MM.1S (cell line): ENCODE measurements around the gene ZNF473.
"Not testable (repeated sequence)": the region's sequence is repeated elsewhere in the genome, so short reads cannot be mapped to it uniquely, and the experiment has no call there.

Experiments
- DNase-seq: peaks from one replicate; pipeline ENCODE4 v3.0.0-alpha.2; 2015
- H2AFZ ChIP-seq: fragments of 300-600 bp; sonication (generic); 2 replicates; pipeline ENCODE4 v1.6.0; 2016; ENCODE audit warnings: antibody characterized with exemption, low read length
- H3F3A ChIP-seq: fragments of 300-600 bp; sonication (generic); 2 replicates; pipeline ENCODE4 v1.6.1; 2016; ENCODE audit warnings: mild to moderate bottlenecking, antibody characterized with exemption, low read length, moderate library complexity, mixed read lengths; ENCODE audit not compliant: insufficient read depth
- H3K27ac ChIP-seq: fragments of 300-600 bp; sonication (generic); 2 replicates; pipeline ENCODE4 v1.5.1; 2016; ENCODE audit warnings: mild to moderate bottlenecking, low read length
- H3K27me3 ChIP-seq: fragments of 300-600 bp; sonication (generic); replicated peaks from 2 replicates; pipeline ENCODE4 v1.6.0; 2016; ENCODE audit warnings: low read length; ENCODE audit not compliant: insufficient read depth
- H3K36me3 ChIP-seq: fragments of 300-600 bp; sonication (generic); replicated peaks from 2 replicates; pipeline ENCODE4 v1.6.1; 2016; ENCODE audit warnings: mild to moderate bottlenecking, low read length, mixed read lengths; ENCODE audit not compliant: insufficient read depth
- H3K4me1 ChIP-seq: fragments of 300-600 bp; sonication (generic); 2 replicates; pipeline ENCODE4 v1.6.1; 2016; ENCODE audit warnings: low read length, mixed read lengths
- H3K4me2 ChIP-seq: fragments of 300-600 bp; sonication (generic); 2 replicates; pipeline ENCODE4 v1.6.0; 2016; ENCODE audit warnings: low read depth, low read length
- H3K4me3 ChIP-seq: fragments of 300-600 bp; sonication (generic); 2 replicates; pipeline ENCODE4 v1.5.1; 2016; ENCODE audit warnings: low read length, mixed read lengths
- H3K79me2 ChIP-seq: fragments of 300-600 bp; sonication (generic); 2 replicates; pipeline ENCODE4 v1.6.1; 2016; ENCODE audit warnings: mixed run types, low read length, mixed read lengths
- H3K9ac ChIP-seq: fragments of 300-600 bp; sonication (generic); 2 replicates; pipeline ENCODE4 v1.6.1; 2016; ENCODE audit warnings: low read length, mixed read lengths
- H3K9me2 ChIP-seq: fragments of 300-600 bp; sonication (generic); replicated peaks from 2 replicates; pipeline ENCODE4 v1.6.1; 2016; ENCODE audit warnings: mild to moderate bottlenecking, low read length, mixed read lengths; ENCODE audit not compliant: insufficient read depth
- H3K9me3 ChIP-seq: fragments of 300-600 bp; sonication (generic); replicated peaks from 2 replicates; pipeline ENCODE4 v1.6.1; 2016; ENCODE audit warnings: mild to moderate bottlenecking, low read length, mixed read lengths; ENCODE audit not compliant: insufficient read depth
- H4K20me1 ChIP-seq: fragments of 300-600 bp; sonication (generic); 2 replicates; pipeline ENCODE4 v1.6.1; 2016; ENCODE audit warnings: mild to moderate bottlenecking, low read length, moderate library complexity, mixed read lengths; ENCODE audit not compliant: insufficient read depth
- EZH2 ChIP-seq: fragments of 300-600 bp; sonication (generic); optimal IDR thresholded peaks from 2 replicates; pipeline ENCODE3; 2017; ENCODE audit warnings: low read depth, mild to moderate bottlenecking, antibody characterized with exemption, low read length, mixed read lengths
- EZH2phosphoT487 ChIP-seq: fragments of 300-600 bp; sonication (generic); IDR thresholded peaks from 2 replicates; pipeline ENCODE4 v1.6.1; 2018; ENCODE audit warnings: antibody characterized with exemption, low read length
- TF ChIP-seq, protein P1 (sequence below): fragments of 300-600 bp; sonication (generic); IDR thresholded peaks from 2 replicates; pipeline ENCODE4 v1.5.1; 2016; ENCODE audit warnings: antibody characterized with exemption, low read length, mixed read lengths

Gene ZNF473

DNA sequence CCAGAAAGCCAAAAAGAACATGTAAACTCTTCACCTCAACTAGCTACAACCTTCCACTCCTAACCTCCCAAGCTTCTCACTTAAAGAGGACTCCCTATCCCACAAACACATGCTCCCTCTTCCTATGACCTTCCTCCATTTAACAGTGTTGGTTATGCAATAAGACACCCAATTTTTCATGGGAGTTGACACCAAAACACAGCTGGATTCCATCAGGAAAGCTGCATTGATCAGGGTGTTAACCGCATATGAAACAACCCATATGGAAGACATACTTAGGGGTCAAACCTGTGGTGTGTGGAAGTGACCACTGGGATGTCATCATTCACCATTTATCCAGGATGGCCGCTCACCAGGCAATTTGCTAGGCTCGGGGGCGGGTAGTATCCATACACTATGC, 21.9 kb downstream of the ZNF473 start:
- Histone ChIP-seq H3K27me3 (no peaks in the 10 kb centered on the region), H4K20me1 (no peaks in the 10 kb centered on the region), H3K9ac (no peak overlapping the region), H2AFZ (no peak overlapping the region), H3K4me1 (no peaks in the 10 kb centered on the region), H3K9me3 (no peaks in the 10 kb centered on the region), H3K4me2 (no peak overlapping the region), H3K27ac (no peak overlapping the region), H3K9me2 (no peaks in the 10 kb centered on the region), H3F3A (no peaks in the 10 kb centered on the region), H3K4me3 (no peak overlapping the region), H3K36me3 (peaks cover 18% of the 10 kb centered on the region), H3K79me2 (no peaks in the 10 kb centered on the region)
- no peak for DNase-seq
- TF ChIP-seq EZH2phosphoT487 (no peak), EZH2 (no peak)
- TF ChIP-seq, protein P1, sequence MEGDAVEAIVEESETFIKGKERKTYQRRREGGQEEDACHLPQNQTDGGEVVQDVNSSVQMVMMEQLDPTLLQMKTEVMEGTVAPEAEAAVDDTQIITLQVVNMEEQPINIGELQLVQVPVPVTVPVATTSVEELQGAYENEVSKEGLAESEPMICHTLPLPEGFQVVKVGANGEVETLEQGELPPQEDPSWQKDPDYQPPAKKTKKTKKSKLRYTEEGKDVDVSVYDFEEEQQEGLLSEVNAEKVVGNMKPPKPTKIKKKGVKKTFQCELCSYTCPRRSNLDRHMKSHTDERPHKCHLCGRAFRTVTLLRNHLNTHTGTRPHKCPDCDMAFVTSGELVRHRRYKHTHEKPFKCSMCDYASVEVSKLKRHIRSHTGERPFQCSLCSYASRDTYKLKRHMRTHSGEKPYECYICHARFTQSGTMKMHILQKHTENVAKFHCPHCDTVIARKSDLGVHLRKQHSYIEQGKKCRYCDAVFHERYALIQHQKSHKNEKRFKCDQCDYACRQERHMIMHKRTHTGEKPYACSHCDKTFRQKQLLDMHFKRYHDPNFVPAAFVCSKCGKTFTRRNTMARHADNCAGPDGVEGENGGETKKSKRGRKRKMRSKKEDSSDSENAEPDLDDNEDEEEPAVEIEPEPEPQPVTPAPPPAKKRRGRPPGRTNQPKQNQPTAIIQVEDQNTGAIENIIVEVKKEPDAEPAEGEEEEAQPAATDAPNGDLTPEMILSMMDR, result no peak

DNA sequence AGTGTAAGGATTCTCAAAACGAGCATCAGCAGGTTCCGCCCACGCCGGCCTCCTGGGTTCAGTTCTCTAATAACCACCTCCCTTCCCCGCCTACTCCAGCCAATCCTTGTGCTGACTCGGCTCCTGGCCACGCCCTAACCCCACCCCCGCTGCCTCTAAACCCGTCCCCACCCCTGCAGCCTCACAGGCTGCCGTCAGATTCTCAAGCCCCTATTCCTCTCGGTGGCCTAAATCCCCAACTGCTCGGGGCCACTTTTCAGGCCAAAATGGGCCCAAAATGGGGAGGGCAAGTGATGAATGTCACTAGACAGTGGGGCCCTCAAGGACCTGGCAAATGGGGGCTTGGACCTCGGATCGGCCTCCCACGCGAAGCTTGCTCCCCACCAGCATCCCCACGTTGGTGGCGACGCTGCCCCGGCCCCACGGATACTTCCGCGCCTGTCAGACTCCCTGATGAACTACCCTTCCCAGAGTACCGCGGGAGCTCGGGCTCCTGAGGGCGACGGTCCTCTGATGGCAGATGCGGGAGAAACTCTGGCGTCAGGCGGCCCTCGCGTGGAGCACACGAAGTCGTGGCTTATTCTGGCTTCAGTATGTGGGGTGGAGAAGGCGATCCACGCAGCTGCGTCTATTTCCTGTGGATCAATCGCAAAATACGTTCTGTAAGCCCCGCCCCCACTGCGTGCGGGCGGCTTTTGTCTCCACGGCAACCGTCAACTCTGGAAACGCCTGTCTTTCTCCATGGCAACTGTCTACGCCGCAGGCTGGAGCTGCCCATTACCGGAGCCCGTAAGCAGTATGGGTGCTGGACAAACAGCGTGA, 24.8 kb downstream of the ZNF473 start:
- Histone ChIP-seq H3K4me3 (no peak overlapping the region), H3F3A (no peaks in the 10 kb centered on the region), H3K4me1 (no peaks in the 10 kb centered on the region), H3K9me3 (no peaks in the 10 kb centered on the region), H2AFZ (no peak overlapping the region), H3K4me2 (no peak overlapping the region), H3K9ac (no peak overlapping the region), H3K9me2 (no peaks in the 10 kb centered on the region), H3K27me3 (peaks cover 6% of the 10 kb centered on the region; the same call in 1 of the 2 replicates), H3K79me2 (no peaks in the 10 kb centered on the region), H3K27ac (no peak overlapping the region), H3K36me3 (peaks cover 5% of the 10 kb centered on the region; the same call in 1 of the 2 replicates), H4K20me1 (no peaks in the 10 kb centered on the region)
- TF ChIP-seq EZH2phosphoT487, result no peak
- no peak for TF ChIP-seq EZH2
- TF ChIP-seq, protein P1, result no peak
- DNase-seq, result no peak

DNA sequence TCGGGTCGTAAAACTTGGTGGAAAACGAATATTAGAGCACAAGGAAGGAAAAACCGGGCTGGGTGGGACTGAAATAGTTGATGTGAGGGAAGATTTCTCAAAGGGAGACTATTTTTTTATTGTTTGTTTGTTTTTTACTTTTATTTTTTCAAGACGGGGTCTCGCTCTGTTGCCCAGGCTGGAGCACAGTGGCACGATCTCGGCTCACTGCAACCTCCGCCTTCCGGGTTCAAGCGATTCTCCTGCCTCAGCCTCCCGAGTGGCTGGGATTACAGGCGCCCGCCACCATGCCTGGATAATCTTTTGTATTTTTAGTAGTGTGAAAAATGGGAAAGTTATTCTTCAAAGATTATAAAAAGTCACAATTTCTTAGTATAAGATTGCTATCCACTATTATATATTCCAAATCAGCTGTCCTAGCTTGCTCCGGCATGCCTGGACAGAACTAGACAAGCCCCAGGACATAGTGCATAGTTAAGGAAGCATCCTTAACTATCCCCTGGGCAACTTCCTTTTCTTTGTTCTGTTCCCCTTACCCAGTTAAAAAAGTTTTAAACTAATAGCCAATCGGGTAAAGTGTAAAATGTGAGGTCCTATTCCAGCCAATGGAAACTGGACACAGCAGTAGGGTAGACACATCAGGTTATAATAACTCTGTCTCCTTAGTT, 25.6 kb downstream of the ZNF473 start:
- not testable (repeated sequence) for H3K79me2 ChIP-seq, H4K20me1 ChIP-seq, H2AFZ ChIP-seq, H3K4me2 ChIP-seq, H3F3A ChIP-seq, H3K27me3 ChIP-seq, H3K4me1 ChIP-seq, H3K9me3 ChIP-seq, H3K36me3 ChIP-seq, H3K4me3 ChIP-seq, H3K9ac ChIP-seq, H3K27ac ChIP-seq, DNase-seq, H3K9me2 ChIP-seq

DNA sequence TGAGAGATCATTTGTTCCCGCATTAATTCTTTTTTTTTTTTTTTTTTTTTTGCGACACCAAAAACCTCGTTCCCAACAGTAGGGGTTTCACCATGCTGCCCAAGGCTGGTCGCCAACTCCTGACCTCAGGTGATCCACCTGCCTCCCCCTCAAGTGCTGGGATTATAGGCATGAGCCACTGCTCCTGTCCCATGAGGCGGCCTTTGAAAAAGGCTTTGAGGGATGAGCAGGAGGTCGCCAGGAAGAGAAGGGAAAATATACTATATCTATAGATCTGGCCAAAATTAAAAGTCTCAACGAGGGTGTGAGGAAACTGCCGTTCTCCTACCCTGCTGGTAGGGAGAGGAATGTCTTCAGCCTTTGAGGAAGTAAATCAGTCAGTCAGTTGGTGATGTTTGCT, 26.2 kb downstream of the ZNF473 start:
- no peak overlapping the region for H3K4me2 ChIP-seq
- H3K4me3 ChIP-seq, result no peak overlapping the region
- H4K20me1 ChIP-seq, result no peaks in the 10 kb centered on the region
- H3F3A ChIP-seq, result no peaks in the 10 kb centered on the region
- H3K4me1 ChIP-seq, result no peaks in the 10 kb centered on the region
- H3K9me2 ChIP-seq, result no peaks in the 10 kb centered on the region
- no peaks in the 10 kb centered on the region for H3K36me3 ChIP-seq
- DNase-seq, result no peak
- no peaks in the 10 kb centered on the region for H3K79me2 ChIP-seq
- peaks cover 6% of the 10 kb centered on the region; the same call in 1 of the 2 replicates for H3K27me3 ChIP-seq
- H3K9me3 ChIP-seq, result no peaks in the 10 kb centered on the region
- no peak overlapping the region for H3K9ac ChIP-seq
- no peak overlapping the region for H2AFZ ChIP-seq
- TF ChIP-seq EZH2phosphoT487, result no peak
- TF ChIP-seq EZH2, result no peak
- TF ChIP-seq, protein P1, result no peak
- no peak overlapping the region for H3K27ac ChIP-seq
